Neural cell (in vitro differentiated cells): ENCODE measurements around the gene DLG2. TPM values are rescaled to one million over a fixed set of nuclear protein-coding genes. Genes with fewer than 3 reads are reported as not detected.

Experiments used
- H2AFZ ChIP-seq: fragments of 200-600, 300-800 bp; sonication (generic), shearing (Covaris generic); 2 replicates; pipeline ENCODE4 v1.6.0; 2014; ENCODE audit warnings: low read depth, mild to moderate bottlenecking, antibody characterized with exemption, low read length, moderate library complexity
- H3F3A ChIP-seq: fragments of 200-600 bp; shearing (Covaris generic); 2 replicates; pipeline ENCODE4 v1.6.1; 2016; ENCODE audit warnings: mild to moderate bottlenecking, moderate library complexity, mixed read lengths, antibody characterized with exemption, low read length; ENCODE audit not compliant: insufficient read depth, poor library complexity, severe bottlenecking
- H3K27ac ChIP-seq: fragments of 200-600, 300-800 bp; sonication (generic), shearing (Covaris generic); 2 replicates; pipeline ENCODE4 v1.5.1; 2014; ENCODE audit warnings: mild to moderate bottlenecking, low read length, moderate library complexity
- H3K27me3 ChIP-seq: fragments of 300-800, 200-600 bp; sonication (generic), shearing (Covaris generic); 2 replicates; pipeline ENCODE4 v1.6.0; 2014; ENCODE audit warnings: mild to moderate bottlenecking, low read depth, low read length, moderate library complexity; ENCODE audit not compliant: insufficient read depth
- H3K36me3 ChIP-seq: fragments of 300-800, 200-600 bp; sonication (generic), shearing (Covaris generic); 2 replicates; pipeline ENCODE4 v1.5.1; 2014; ENCODE audit warnings: mild to moderate bottlenecking, antibody characterized with exemption, low read length, moderate library complexity; ENCODE audit not compliant: insufficient read depth
- H3K4me2 ChIP-seq: fragments of 300-800, 200-600 bp; sonication (generic), shearing (Covaris generic); 2 replicates; pipeline ENCODE4 v1.6.0; 2014; ENCODE audit warnings: mild to moderate bottlenecking, low read length
- H3K4me3 ChIP-seq: fragments of 300-800, 200-600 bp; sonication (generic), shearing (Covaris generic); 2 replicates; pipeline ENCODE4 v1.5.1; 2014; ENCODE audit warnings: mild to moderate bottlenecking, low read length, moderate library complexity
- H3K79me2 ChIP-seq: fragments of 200-600 bp; shearing (Covaris generic); replicated peaks from 2 replicates; pipeline ENCODE4 v1.6.0; 2014; ENCODE audit warnings: mild to moderate bottlenecking, low read length, moderate library complexity; ENCODE audit not compliant: insufficient read depth
- H3K9ac ChIP-seq: fragments of 300-800, 200-600 bp; sonication (generic), shearing (Covaris generic); 2 replicates; pipeline ENCODE4 v1.6.1; 2016; ENCODE audit warnings: mild to moderate bottlenecking, low read length, mixed read lengths
- H3K9me2 ChIP-seq: fragments of 200-600 bp; shearing (Covaris generic); 2 replicates; pipeline ENCODE4 v1.6.1; 2016; ENCODE audit warnings: mild to moderate bottlenecking, low read length, mixed read lengths; ENCODE audit not compliant: insufficient read depth
- H3K9me3 ChIP-seq: fragments of 200-600, 300-800 bp; sonication (generic), shearing (Covaris generic); 2 replicates; pipeline ENCODE4 v1.6.1; 2016; ENCODE audit warnings: mild to moderate bottlenecking, mixed run types, low read length, moderate library complexity, mixed read lengths
- H4K20me1 ChIP-seq: fragments of 200-600 bp; shearing (Covaris generic); 2 replicates; pipeline ENCODE4 v1.6.1; 2016; ENCODE audit warnings: mild to moderate bottlenecking, mixed run types; ENCODE audit not compliant: insufficient read depth
- EP300 ChIP-seq: fragments of 450-650 bp; conservative IDR thresholded peaks from 2 replicates; pipeline ENCODE4 v1.6.1; 2014; ENCODE audit warnings: antibody characterized with exemption, mild to moderate bottlenecking, moderate library complexity; ENCODE audit not compliant: poor library complexity, severe bottlenecking
- EZH2 ChIP-seq: fragments of 200-600, 300-800 bp; shearing (Covaris generic), sonication (generic); IDR thresholded peaks from 2 replicates; pipeline ENCODE4 v1.6.1; 2014; ENCODE audit warnings: antibody characterized with exemption, low read length, borderline replicate concordance, mild to moderate bottlenecking; ENCODE audit not compliant: insufficient read depth, poor library complexity, severe bottlenecking
- MXI1 ChIP-seq: fragments of 450-650 bp; conservative IDR thresholded peaks from 2 replicates; pipeline ENCODE4 v1.6.1; 2014; ENCODE audit warnings: antibody characterized with exemption, mild to moderate bottlenecking; ENCODE audit not compliant: poor library complexity, severe bottlenecking
- POLR2AphosphoS5 ChIP-seq: IDR thresholded peaks from 2 replicates; pipeline ENCODE4 v1.6.1; 2012
- RAD21 ChIP-seq: fragments of 450-650 bp; conservative IDR thresholded peaks from 2 replicates; pipeline ENCODE4 v1.6.1; 2014; ENCODE audit warnings: antibody characterized with exemption, mild to moderate bottlenecking, moderate library complexity
- SMC3 ChIP-seq: fragments of 450-650 bp; conservative IDR thresholded peaks from 2 replicates; pipeline ENCODE4 v1.6.1; 2014; ENCODE audit warnings: antibody characterized with exemption, mild to moderate bottlenecking, moderate library complexity; ENCODE audit not compliant: poor library complexity
- TAF1 ChIP-seq: IDR thresholded peaks from 2 replicates; pipeline ENCODE4 v1.6.1; 2012; ENCODE audit warnings: low read depth
- polyA plus RNA-seq: library from polyadenylated mRNA; depleted of rRNA; stranded (reverse); fragments of >200 nt; gene quantifications from 2 replicates; pipeline ENCODE4 v1.2.3, GENCODE V29; 2014
- TF ChIP-seq, protein P1 (sequence below): fragments of 450-650 bp; IDR thresholded peaks from 2 replicates; pipeline ENCODE4 v1.5.1; 2014; ENCODE audit warnings: antibody characterized with exemption, mild to moderate bottlenecking, moderate library complexity; ENCODE audit not compliant: poor library complexity, severe bottlenecking
- TF ChIP-seq, protein P2 (sequence below): IDR thresholded peaks from 2 replicates; pipeline ENCODE4 v1.6.1; 2012; ENCODE audit warnings: borderline replicate concordance

Gene DLG2
- polyA plus RNA-seq, 1 donor from 2014 or later, result 179 TPM

DNA sequence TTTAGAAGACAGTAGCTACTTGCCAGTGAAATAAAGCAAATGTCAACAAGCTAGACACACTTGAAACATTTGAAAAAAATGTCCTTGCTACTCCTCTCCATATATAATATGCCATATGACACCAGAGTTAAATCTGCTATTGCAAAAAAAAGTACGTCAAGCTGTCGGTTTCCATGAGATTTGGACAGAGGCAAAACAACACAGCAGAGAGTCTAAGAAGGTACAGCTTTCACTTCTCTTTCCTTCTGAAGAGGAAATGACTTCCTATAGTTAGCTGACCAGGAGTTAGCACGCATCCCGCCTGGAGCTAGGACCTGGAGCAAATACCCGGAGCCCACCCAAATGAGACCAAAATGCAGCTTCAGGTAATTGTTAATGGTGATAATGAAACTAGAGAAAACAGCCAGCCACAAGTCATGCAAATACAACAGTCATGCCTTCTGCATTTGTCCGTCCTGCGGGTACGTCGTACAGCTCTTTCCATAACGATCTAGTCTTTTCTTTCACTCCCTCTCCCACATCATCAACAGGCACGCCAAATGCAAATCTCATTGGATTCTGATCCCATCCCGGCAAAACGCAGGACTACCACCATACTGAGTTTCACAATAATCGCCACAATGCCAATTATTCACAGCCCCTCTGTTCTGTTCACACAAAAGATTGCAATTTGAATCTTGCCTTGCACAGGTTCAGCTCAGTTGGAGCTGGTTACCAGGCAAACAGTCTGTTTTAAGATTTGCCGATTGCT is 1945.9 kb downstream of the DLG2 start:
- Histone ChIP-seq H3K9ac (peak overlapping the region; percentile 92), H3F3A (peaks cover 13% of the 10 kb centered on the region), H3K9me3 (no peaks in the 10 kb centered on the region), H3K27ac (peak overlapping the region; percentile 96), H3K27me3 (no peaks in the 10 kb centered on the region), H2AFZ (peak overlapping the region; percentile 17), H3K4me3 (peak overlapping the region; percentile 78), H3K4me2 (peak overlapping the region; percentile 87), H3K36me3 (no peaks in the 10 kb centered on the region), H3K9me2 (no peaks in the 10 kb centered on the region), H3K79me2 (peaks cover 59% of the 10 kb centered on the region), H4K20me1 (no peaks in the 10 kb centered on the region)
- TF ChIP-seq EP300 (peak; percentile 31), EZH2 (no peak), POLR2AphosphoS5 (peak; percentile 52), TAF1 (peak; percentile 49), RAD21 (peak; percentile 55), MXI1 (no peak), SMC3 (peak; percentile 24)
- TF ChIP-seq, protein P1, sequence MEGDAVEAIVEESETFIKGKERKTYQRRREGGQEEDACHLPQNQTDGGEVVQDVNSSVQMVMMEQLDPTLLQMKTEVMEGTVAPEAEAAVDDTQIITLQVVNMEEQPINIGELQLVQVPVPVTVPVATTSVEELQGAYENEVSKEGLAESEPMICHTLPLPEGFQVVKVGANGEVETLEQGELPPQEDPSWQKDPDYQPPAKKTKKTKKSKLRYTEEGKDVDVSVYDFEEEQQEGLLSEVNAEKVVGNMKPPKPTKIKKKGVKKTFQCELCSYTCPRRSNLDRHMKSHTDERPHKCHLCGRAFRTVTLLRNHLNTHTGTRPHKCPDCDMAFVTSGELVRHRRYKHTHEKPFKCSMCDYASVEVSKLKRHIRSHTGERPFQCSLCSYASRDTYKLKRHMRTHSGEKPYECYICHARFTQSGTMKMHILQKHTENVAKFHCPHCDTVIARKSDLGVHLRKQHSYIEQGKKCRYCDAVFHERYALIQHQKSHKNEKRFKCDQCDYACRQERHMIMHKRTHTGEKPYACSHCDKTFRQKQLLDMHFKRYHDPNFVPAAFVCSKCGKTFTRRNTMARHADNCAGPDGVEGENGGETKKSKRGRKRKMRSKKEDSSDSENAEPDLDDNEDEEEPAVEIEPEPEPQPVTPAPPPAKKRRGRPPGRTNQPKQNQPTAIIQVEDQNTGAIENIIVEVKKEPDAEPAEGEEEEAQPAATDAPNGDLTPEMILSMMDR, result no peak
- TF ChIP-seq, protein P2, sequence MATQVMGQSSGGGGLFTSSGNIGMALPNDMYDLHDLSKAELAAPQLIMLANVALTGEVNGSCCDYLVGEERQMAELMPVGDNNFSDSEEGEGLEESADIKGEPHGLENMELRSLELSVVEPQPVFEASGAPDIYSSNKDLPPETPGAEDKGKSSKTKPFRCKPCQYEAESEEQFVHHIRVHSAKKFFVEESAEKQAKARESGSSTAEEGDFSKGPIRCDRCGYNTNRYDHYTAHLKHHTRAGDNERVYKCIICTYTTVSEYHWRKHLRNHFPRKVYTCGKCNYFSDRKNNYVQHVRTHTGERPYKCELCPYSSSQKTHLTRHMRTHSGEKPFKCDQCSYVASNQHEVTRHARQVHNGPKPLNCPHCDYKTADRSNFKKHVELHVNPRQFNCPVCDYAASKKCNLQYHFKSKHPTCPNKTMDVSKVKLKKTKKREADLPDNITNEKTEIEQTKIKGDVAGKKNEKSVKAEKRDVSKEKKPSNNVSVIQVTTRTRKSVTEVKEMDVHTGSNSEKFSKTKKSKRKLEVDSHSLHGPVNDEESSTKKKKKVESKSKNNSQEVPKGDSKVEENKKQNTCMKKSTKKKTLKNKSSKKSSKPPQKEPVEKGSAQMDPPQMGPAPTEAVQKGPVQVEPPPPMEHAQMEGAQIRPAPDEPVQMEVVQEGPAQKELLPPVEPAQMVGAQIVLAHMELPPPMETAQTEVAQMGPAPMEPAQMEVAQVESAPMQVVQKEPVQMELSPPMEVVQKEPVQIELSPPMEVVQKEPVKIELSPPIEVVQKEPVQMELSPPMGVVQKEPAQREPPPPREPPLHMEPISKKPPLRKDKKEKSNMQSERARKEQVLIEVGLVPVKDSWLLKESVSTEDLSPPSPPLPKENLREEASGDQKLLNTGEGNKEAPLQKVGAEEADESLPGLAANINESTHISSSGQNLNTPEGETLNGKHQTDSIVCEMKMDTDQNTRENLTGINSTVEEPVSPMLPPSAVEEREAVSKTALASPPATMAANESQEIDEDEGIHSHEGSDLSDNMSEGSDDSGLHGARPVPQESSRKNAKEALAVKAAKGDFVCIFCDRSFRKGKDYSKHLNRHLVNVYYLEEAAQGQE, result peak; percentile 85

DNA sequence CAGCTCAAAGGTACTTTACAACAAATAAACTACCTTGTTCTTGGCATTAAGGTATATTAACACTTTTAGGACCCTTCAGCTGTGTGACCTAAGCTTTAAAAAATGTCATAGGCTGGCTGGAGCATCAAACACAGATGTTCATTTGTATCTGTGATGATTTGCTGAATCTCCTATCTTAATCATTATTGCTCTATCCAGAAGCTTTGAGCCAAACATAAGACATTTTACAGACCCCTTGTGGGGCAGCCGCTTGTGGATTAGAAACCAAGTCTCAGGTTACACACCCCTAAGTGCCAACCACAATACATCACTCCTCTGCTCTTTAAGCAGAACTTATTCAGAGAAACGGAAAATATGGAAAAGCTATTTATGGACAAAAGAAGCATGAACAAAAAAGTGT is 1946.8 kb downstream of the DLG2 start:
- peak overlapping the region; percentile 78 for H3K4me3 ChIP-seq
- H3K9me3 ChIP-seq, result no peaks in the 10 kb centered on the region
- TF ChIP-seq, protein P2, result no peak
- TF ChIP-seq POLR2AphosphoS5 (peak; percentile 50), RAD21 (peak; percentile 7), SMC3 (no peak)
- no peaks in the 10 kb centered on the region for H3K9me2 ChIP-seq
- H2AFZ ChIP-seq, result no peak overlapping the region
- no peaks in the 10 kb centered on the region for H3K27me3 ChIP-seq
- H3K27ac ChIP-seq, result peak overlapping the region; percentile 96
- H3F3A ChIP-seq, result peaks cover 13% of the 10 kb centered on the region
- H3K4me2 ChIP-seq, result peak overlapping the region; percentile 87
- H4K20me1 ChIP-seq, result no peaks in the 10 kb centered on the region
- peak overlapping the region; percentile 92 for H3K9ac ChIP-seq
- no peaks in the 10 kb centered on the region for H3K36me3 ChIP-seq
- H3K79me2 ChIP-seq, result peaks cover 68% of the 10 kb centered on the region
